C1 segment of cervical spinal cord (tissue), 14 donors: ENCODE measurements around the gene PLCXD3.

Experiments used
- DNase-seq, 14 donors: peaks; one replicate each; lab custom pipeline; 2025; lab: John Stamatoyannopoulos, UW

Gene PLCXD3

GRCh38 chr5:41415242-41415641 lies 95.2 kb downstream of the PLCXD3 start:
- DNase-seq: no peak

- DNase-seq: no peak
These were observed 95.8 kb downstream of the PLCXD3 start for GRCh38 chr5:41414598-41414997.

- DNase-seq: no peak
These were observed 97.3 kb downstream of the PLCXD3 start for GRCh38 chr5:41413074-41413473.

DNA sequence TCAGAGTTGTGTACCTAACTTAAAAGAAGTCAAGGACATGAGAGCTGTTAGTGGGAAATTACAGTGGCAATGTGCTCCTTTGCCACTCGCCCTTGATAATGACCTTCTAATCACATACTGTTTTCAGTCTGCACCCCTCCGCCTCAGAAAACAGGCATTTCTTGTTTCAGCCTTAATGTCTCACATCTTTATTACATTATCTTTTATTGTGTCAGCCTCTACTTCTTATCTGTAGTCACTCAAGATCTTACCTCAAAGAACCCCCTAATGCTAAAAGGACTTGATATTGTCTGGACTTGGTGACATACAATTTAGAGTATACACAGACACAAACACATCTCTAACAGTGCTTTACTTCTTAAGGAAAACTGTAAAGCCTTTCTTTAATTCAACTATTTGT lies 97.9 kb downstream of the PLCXD3 start:
- no peak for DNase-seq

DNA sequence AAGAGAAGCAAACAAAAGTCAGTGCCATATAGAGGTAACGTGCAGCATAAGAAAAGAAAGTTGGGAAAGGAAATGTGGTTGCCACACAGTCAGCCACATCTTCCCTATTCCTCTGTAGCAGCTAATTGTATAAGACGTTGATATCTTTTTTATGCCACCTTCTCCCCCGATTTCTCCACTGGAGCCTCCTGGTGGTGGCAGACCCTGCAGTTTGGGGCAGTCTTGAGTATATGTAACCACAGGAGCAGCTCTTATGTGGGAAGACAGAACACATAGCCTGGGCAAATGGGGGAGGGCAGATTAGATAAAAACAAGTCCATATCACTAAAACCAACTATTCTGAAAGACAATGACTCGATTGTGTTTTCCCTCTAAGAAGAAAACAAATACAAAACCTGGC lies 99.7 kb downstream of the PLCXD3 start:
- no peak for DNase-seq

DNA sequence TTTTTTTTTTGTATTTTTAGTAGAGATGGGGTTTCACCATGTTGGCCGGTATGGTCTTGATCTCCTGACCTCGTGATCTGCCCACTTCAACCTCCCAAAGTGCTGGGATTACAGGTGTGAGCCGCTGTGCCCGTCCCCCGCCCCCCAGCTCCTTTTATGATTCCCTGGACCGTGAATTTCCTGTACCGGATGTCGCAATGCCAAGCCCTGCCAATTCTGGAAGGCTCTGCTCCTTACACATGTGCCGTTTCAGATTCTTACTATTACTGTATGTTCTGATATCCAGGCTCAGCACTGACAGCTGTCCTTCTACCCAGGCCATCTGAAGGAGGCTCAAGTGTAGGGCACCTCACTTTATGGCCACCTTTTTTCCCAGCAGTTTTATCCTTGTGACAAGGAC lies 100.1 kb downstream of the PLCXD3 start:
- no peak for DNase-seq

GRCh38 chr5:41408676-41409443 lies 101.5 kb downstream of the PLCXD3 start:
- no peak for DNase-seq

DNA sequence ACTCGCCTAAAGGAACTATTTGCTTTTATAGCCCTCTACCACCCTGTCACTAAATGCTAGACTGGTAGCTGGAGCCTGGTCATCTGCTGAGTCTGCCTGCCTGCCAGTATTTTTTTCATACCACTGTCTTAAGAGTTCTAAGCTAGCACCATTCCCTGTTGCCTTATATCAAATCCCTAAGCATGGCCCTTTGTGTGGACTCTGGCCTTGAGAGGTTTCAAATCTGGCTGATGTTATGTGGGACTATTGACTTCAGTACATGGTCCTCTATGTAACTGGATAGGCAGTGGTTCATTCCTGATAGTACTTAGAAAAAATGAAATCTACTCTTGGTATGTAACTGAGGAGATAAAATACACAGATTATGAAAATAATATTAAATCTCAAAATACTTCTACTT lies 103.5 kb downstream of the PLCXD3 start:
- no peak for DNase-seq

- no peak for DNase-seq
These were observed 104.0 kb downstream of the PLCXD3 start for GRCh38 chr5:41406424-41406823.

DNA sequence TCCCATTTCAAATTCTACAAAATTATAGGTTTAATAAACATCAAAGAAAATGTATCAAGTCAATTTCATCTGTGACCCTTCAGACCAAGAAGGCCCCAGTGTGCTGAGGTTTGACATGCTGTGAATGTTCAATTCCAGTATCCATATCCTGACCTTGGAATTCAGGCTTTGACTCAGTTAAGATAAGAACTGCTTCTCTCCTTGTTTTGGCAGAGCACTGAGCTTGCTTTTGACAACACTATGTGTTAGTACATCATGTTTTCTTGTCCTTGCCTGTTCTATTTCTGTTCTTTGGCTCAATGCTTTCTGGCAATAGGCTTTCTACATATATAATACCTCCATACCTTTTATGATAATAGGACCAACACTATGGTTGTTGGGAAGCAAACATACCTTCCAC lies 105.6 kb downstream of the PLCXD3 start:
- peak in 1 of 14 donors; percentile 11 for DNase-seq

DNA sequence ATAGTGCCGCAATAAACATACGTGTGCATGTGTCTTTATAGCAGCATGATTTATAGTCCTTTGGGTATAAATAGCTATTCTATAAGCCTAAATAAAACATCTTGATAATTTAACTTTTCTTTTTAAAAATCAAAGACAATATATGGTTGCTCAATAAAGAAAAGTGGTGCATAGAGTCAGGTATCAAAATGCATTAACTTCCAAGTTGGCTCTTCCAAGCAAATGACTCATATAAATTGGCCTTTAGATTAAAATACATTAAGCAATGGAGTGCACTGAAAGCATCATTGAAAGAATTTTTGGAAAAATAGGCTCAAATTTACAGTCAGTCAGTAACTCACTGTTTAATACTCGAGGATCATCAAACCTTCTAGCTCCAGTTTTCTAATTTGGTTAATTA lies 106.6 kb downstream of the PLCXD3 start:
- DNase-seq: no peak

DNA sequence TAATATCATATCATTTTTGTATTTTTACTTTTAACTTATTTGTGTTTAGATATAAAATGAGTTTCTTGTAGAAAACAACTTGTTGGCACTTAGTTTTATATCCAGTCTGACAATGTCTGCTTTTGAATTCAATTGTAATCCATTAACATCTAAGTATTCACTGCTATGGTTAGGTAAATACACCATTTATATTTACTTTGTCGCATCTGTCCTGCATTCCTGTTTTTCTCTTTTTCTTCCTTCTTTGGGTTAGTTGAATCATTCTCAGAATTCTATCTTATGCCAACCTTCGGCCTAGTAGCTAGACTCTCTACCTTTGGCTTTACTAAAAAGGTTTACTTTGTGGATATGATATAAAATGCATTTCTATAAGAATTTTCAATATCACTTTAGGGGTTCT lies 107.6 kb downstream of the PLCXD3 start:
- no peak for DNase-seq

- DNase-seq: no peak
These were observed 110.6 kb downstream of the PLCXD3 start for GRCh38 chr5:41399839-41400238.

GRCh38 chr5:41392016-41392415 lies 118.4 kb downstream of the PLCXD3 start:
- DNase-seq: no peak

GRCh38 chr5:41374631-41375030 lies 135.8 kb downstream of the PLCXD3 start:
- no peak for DNase-seq

DNA sequence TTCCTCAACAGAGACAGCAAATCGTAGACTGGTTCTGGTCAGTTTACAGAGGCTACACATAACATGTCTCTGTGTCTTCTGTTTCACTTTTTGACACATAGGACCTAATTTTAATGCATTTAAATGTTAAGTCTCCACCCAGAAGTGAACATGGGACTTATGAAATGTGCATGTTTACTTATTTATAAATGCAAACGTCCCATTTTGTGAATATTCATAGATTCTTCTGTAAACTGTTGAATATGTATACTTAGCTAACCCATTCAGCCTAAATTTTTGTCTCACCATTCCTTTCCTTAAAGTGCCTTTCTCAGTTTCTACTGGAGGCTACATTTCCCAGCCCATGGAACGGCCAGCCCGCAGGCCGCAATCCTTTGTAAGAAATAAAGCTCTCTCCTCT lies 137.2 kb downstream of the PLCXD3 start:
- DNase-seq: no peak

- no peak for DNase-seq
These were observed 138.7 kb downstream of the PLCXD3 start for GRCh38 chr5:41371738-41372137.

- DNase-seq: no peak
These were observed 139.9 kb downstream of the PLCXD3 start for GRCh38 chr5:41370482-41370881.

DNA sequence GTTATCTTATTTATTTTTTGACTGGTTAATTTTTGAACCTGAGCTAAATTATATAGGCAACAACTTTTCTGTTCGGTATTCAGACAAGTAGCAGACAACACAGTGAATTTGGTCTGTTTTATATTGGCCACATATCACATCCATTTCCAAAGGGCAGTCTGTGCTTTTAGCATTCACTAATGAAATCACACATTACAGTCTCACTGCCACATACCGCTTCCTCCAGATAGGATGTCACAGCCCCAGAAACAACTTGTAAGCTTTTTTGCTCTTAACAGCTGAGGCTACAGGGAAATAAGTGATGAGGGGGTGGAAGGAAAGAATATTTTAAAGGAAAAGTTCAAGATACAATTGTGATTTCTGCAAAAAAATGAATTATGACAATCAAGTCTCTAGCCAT lies 140.6 kb downstream of the PLCXD3 start:
- no peak for DNase-seq

DNA sequence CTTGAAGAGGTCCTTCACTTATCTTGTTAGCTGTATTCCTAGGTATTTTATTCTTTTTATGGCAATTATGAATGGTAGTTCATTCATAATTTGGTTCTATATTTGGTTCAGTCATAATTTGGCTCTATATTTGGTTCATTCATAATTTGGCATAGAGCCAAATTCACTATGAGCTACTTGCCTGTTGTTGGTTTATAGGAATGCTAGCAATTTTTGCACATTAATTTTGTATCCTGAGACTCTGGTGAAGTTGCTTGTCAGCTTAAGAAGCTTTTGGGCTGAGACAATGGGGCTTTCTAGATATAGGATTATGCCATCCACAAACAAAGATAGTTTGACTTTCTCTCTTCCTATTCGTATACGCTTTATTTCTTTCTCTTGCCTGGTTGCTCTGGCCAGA lies 142.2 kb downstream of the PLCXD3 start:
- peak in 1 of 14 donors; percentile 25 for DNase-seq

DNA sequence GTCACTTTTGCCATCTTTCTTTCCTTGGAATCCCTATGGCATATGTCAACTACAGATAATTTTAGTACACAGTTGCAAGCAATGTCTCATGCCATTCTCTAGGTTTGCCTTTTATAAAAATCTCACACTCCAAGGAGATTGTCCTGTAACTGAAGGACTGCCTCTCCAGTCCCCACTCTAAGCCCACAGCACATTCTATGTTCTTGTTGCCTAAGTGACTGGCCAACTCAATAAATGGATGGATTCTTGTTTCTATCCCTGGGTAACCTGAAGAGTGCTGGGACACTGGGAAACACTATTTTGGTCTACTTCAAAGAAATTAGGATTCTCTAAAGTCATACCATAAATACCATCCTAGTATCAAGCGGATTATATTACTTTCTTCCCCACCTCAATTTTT lies 145.0 kb downstream of the PLCXD3 start:
- no peak for DNase-seq

- DNase-seq: no peak
These were observed 146.1 kb downstream of the PLCXD3 start for GRCh38 chr5:41364346-41364745.

GRCh38 chr5:41363343-41363986 lies 146.9 kb downstream of the PLCXD3 start:
- no peak for DNase-seq
